Natural killer cell (primary cell): ENCODE results near the gene HOXD4. TPM values are rescaled to one million over a fixed set of nuclear protein-coding genes. Genes with fewer than 3 reads are reported as not detected.

ENCODE experiments used
- ATAC-seq, 3 donors: fragments of 150-1000 bp in 2 of 3; fragments of 200-7000 bp in 1 of 3; cut with Tn5 transposase; 1 replicate in 1 of 3; 2 replicates in 2 of 3; pipeline ENCODE4 v1.10.0; 2021; ENCODE audit warnings: mild to moderate bottlenecking in 2 of 3, moderate library complexity in 2 of 3
- DNase-seq, 2 donors: peaks; one replicate each; pipeline versions ENCODE4 v3.0.0 to v3.0.0-alpha.2; 2013 to 2021; ENCODE audit warnings: mixed read lengths in 1 of 2
- H3K27ac ChIP-seq: one replicate; pipeline ENCODE4 v1.5.1; 2013; ENCODE audit warnings: mild to moderate bottlenecking, low read length
- H3K27me3 ChIP-seq: one replicate; pipeline ENCODE4 v1.6.1; 2013; ENCODE audit warnings: low read length; ENCODE audit not compliant: control insufficient read depth, insufficient read depth
- H3K36me3 ChIP-seq: one replicate; pipeline ENCODE4 v1.6.1; 2013; ENCODE audit warnings: low read length; ENCODE audit not compliant: control insufficient read depth, insufficient read depth
- H3K4me1 ChIP-seq: one replicate; pipeline ENCODE4 v1.6.1; 2013; ENCODE audit warnings: low read length; ENCODE audit not compliant: control insufficient read depth, insufficient read depth
- H3K4me3 ChIP-seq: one replicate; pipeline ENCODE4 v1.5.1; 2013; ENCODE audit warnings: low read length
- H3K9me3 ChIP-seq: one replicate; pipeline ENCODE4 v1.6.1; 2013; ENCODE audit warnings: low read length; ENCODE audit not compliant: control insufficient read depth, insufficient read depth
- H3K27ac Mint-ChIP-seq, 2 donors: one replicate each; pipeline ENCODE4 v1.8.0; 2022; ENCODE audit warnings: mild to moderate bottlenecking in 2 of 2, mixed read lengths in 2 of 2, moderate library complexity in 1 of 2
- H3K27me3 Mint-ChIP-seq, 2 donors: one replicate each; pipeline ENCODE4 v1.8.0; 2022; ENCODE audit warnings: low read depth in 2 of 2, mixed read lengths in 2 of 2
- H3K36me3 Mint-ChIP-seq: one replicate; pipeline ENCODE4 v1.8.0; 2022; ENCODE audit warnings: mixed read lengths
- H3K4me1 Mint-ChIP-seq, 2 donors: one replicate each; pipeline ENCODE4 v1.8.0; 2022; ENCODE audit warnings: mixed read lengths in 2 of 2
- H3K4me3 Mint-ChIP-seq: one replicate; pipeline ENCODE4 v1.8.0; 2022; ENCODE audit warnings: mild to moderate bottlenecking, moderate library complexity, mixed read lengths
- H3K9me3 Mint-ChIP-seq, 2 donors: one replicate each; pipeline ENCODE4 v1.8.0; 2022; ENCODE audit warnings: mixed read lengths in 2 of 2
- WGBS: methylation state at CpG from one replicate; pipeline ENCODE4 v1.1.7; 2013; ENCODE audit warnings: missing lambda C conversion rate; ENCODE audit not compliant: insufficient coverage; 5-methylcytosine and 5-hydroxymethylcytosine counted together
- intact Hi-C: fragments of 100-400 bp; cut with micrococcal nuclease; formaldehyde crosslinking; loops from one replicate; pipeline ENCODE4 v1.14.2; 2022
- total RNA-seq, 4 donors: library from RNA; stranded (reverse); fragments of 120-200 nt in 1 of 4; gene quantifications; one replicate each; pipeline versions ENCODE4 v1.2.3 to v1.2.4, GENCODE V29; 2013 to 2022
- TF ChIP-seq, protein P1 (sequence below): fragments of 200-600 bp; IDR thresholded peaks from one replicate; pipeline ENCODE4 v1.8.0; 2022; ENCODE audit warnings: antibody characterized with exemption

HOXD4 gene
- total RNA-seq, 3 donors from 2014 or later (not counting 1 experiment from before 2014, with no cell fraction given): not detected

DNA sequence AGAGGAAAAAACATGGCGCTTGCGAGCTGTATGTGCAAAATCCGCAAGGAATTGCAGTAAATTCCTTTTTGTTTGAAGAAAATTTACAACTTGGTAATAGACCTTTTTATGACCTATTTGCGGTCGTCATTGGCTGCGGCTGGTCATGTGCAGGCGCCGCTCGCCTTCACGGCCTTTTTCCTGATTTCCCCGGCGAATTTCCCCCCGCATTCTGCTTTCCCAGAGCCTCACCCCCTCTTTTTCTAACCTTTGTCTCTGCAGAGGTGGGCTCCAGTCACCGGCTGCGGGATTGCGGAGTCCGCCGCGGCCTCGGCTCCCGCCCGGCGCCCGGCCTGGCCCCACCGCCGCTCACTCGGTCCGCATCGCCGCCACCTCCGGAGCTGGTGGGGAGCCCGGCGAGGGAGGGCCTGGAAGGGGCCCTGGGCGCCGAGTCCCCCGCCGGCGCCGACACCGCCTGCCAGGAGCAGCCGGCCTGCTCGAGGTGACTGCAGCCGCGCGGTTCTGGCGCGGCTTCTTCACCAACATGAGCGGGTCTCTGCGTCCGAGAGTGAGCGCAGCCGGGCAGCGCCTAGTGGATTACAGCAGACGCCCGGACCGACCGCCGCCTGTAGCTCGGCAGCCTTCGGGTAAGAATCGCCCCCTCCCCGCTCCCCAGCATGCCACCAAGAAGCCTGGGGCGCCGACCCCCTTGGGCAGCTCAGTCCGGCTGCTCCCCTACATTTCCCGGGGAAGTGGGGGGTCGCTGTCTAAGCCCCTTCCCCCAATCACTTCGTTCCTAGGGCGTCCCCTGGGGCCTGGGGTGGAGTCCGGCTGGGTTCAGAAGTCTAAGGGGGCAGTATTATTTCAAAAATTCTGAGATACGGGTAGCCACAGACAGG, 14.7 kb upstream of the HOXD4 start:
- no peak overlapping the region for H3K4me3 ChIP-seq
- Mint-ChIP-seq H3K9me3 (peaks cover 0 to 8% of the 10 kb centered on the region in 2 donors), H3K36me3 (peaks cover 44% of the 10 kb centered on the region), H3K27ac (no peak overlapping the region), H3K27me3 (peaks cover 76 to 82% of the 10 kb centered on the region in 2 donors), H3K4me1 (peaks cover 33 to 39% of the 10 kb centered on the region in 2 donors), H3K4me3 (peak overlapping the region; percentile 31)
- H3K9me3 ChIP-seq: peaks cover 23% of the 10 kb centered on the region
- ATAC-seq (no peak), DNase-seq (no peak)
- intact Hi-C loops: no loop called here
- H3K27ac ChIP-seq: no peak overlapping the region
- peaks cover 86% of the 10 kb centered on the region for H3K27me3 ChIP-seq
- TF ChIP-seq, protein P1, sequence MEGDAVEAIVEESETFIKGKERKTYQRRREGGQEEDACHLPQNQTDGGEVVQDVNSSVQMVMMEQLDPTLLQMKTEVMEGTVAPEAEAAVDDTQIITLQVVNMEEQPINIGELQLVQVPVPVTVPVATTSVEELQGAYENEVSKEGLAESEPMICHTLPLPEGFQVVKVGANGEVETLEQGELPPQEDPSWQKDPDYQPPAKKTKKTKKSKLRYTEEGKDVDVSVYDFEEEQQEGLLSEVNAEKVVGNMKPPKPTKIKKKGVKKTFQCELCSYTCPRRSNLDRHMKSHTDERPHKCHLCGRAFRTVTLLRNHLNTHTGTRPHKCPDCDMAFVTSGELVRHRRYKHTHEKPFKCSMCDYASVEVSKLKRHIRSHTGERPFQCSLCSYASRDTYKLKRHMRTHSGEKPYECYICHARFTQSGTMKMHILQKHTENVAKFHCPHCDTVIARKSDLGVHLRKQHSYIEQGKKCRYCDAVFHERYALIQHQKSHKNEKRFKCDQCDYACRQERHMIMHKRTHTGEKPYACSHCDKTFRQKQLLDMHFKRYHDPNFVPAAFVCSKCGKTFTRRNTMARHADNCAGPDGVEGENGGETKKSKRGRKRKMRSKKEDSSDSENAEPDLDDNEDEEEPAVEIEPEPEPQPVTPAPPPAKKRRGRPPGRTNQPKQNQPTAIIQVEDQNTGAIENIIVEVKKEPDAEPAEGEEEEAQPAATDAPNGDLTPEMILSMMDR: no peak
- no peaks in the 10 kb centered on the region for H3K36me3 ChIP-seq
- peaks cover 37% of the 10 kb centered on the region for H3K4me1 ChIP-seq
- WGBS: 6% methylated on average over 67 of the region's 71 CpGs

DNA sequence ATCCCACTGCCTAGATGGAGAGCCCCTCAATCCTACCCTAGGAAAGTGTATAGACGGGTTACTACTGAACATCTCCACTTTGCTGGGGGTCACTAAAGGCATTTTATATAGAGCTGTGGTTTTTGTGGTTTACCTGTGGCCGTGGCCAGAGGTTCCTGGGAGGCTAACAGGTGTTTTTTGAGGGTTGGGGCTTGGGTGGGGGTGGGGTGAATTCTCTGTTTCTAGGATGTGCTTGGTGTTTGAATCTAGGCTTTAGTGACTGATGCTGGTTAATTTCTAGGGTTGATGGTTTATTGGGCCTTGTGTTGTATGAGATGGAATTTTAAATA, 14.1 kb upstream of the HOXD4 start:
- Mint-ChIP-seq H3K27ac (no peak overlapping the region), H3K4me3 (no peak overlapping the region), H3K36me3 (peaks cover 43% of the 10 kb centered on the region), H3K4me1 (peaks cover 28 to 35% of the 10 kb centered on the region in 2 donors), H3K9me3 (peaks cover 0 to 8% of the 10 kb centered on the region in 2 donors), H3K27me3 (peaks cover 76 to 82% of the 10 kb centered on the region in 2 donors)
- TF ChIP-seq, protein P1: no peak
- H3K27me3 ChIP-seq: peaks cover 87% of the 10 kb centered on the region
- H3K9me3 ChIP-seq: peaks cover 23% of the 10 kb centered on the region
- no peak for DNase-seq
- intact Hi-C loops: no loop called here
- no peaks in the 10 kb centered on the region for H3K36me3 ChIP-seq
- WGBS: 0% methylated on average over 1 of the region's 2 CpGs
- H3K4me3 ChIP-seq: no peak overlapping the region
- ATAC-seq: no peak
- H3K4me1 ChIP-seq: peaks cover 36% of the 10 kb centered on the region
- H3K27ac ChIP-seq: no peak overlapping the region

DNA sequence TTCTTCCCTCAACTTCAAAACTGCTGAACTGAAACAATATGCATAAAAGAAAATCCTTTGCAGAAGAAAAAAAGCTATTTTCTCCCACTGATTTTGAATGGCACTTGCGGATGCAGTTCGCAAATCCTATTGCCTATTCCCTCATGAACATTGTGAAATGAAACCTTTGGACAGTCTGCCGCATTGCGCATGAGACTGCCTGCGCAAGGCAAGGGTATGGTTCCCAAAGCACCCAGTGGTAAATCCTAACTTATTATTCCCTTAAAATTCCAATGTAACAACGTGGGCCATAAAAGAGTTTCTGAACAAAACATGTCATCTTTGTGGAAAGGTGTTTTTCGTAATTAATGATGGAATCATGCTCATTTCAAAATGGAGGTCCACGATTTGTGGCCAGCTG, 13.4 kb upstream of the HOXD4 start:
- Histone ChIP-seq H3K27me3 (peaks cover 80% of the 10 kb centered on the region), H3K4me1 (peaks cover 30% of the 10 kb centered on the region), H3K9me3 (peaks cover 23% of the 10 kb centered on the region), H3K36me3 (no peaks in the 10 kb centered on the region), H3K4me3 (no peak overlapping the region), H3K27ac (no peak overlapping the region)
- ATAC-seq (no peak), DNase-seq (no peak)
- Mint-ChIP-seq H3K4me1 (peaks cover 21 to 29% of the 10 kb centered on the region in 2 donors), H3K4me3 (peak overlapping the region; percentile 45), H3K36me3 (peaks cover 38% of the 10 kb centered on the region), H3K27ac (no peak overlapping the region), H3K27me3 (peaks cover 73 to 79% of the 10 kb centered on the region in 2 donors), H3K9me3 (peaks cover 0 to 8% of the 10 kb centered on the region in 2 donors)
- 59% methylated on average over 6 of the region's 8 CpGs for WGBS
- TF ChIP-seq, protein P1: no peak
- intact Hi-C loops: no loop called here
